ENCODE data around the gene ANXA11.

DNA sequence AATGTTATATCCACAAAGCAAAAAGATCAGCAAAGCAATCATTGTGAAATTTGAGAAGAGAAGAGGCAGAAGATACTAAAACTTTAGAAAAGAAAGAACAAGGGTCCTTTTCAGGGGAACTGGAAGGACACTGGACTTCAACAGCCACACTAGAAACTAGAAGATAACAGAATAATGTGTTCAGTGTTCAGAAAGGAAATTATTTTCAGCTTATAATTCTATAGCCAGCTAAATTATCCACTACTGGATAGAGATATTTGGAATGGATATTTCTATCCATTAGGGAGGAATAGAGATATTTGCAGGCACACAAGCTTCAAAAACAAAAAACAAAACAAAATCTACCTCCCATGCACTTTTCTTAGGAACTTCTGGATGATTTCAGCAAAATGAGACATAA lies 12.8 kb downstream of the ANXA11 start:
- no peak for TF ChIP-seq EZH2 (IDR thresholded peaks at IDR 0.05; ENCODE audit: insufficient read depth, low read length)
- TF ChIP-seq, protein P1, sequence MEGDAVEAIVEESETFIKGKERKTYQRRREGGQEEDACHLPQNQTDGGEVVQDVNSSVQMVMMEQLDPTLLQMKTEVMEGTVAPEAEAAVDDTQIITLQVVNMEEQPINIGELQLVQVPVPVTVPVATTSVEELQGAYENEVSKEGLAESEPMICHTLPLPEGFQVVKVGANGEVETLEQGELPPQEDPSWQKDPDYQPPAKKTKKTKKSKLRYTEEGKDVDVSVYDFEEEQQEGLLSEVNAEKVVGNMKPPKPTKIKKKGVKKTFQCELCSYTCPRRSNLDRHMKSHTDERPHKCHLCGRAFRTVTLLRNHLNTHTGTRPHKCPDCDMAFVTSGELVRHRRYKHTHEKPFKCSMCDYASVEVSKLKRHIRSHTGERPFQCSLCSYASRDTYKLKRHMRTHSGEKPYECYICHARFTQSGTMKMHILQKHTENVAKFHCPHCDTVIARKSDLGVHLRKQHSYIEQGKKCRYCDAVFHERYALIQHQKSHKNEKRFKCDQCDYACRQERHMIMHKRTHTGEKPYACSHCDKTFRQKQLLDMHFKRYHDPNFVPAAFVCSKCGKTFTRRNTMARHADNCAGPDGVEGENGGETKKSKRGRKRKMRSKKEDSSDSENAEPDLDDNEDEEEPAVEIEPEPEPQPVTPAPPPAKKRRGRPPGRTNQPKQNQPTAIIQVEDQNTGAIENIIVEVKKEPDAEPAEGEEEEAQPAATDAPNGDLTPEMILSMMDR (IDR thresholded peaks at IDR 0.05; ENCODE audit: insufficient read depth, low read depth, low read length): no peak

Measured in astrocyte (in vitro differentiated cells and primary cell).